Caco-2 (cell line): Measurements from ENCODE around the gene TEPSIN. TPM values are rescaled to one million over a fixed set of nuclear protein-coding genes. Genes with fewer than 3 reads are reported as not detected.

Experiments used
- BruUV-seq: library from RNA; stranded (reverse); fragments of 400-500 nt; replicated peaks from 2 replicates; lab custom pipeline; 2021; lab: Mats Ljungman, UMichigan
- CTCF ChIA-PET: fragments of 300-600 bp; sonication (Branson Sonifier 250); formaldehyde crosslinking; loops from one replicate; lab custom pipeline; 2022; ENCODE audit warnings: antibody characterized with exemption; lab: Charles Lee
- POLR2A ChIA-PET: fragments of 300-600 bp; sonication (Branson Sonifier 250); formaldehyde crosslinking; loops from one replicate; lab custom pipeline; 2022; ENCODE audit warnings: antibody characterized with exemption; lab: Charles Lee
- DNase-seq, 2 experiments: peaks; one replicate each; pipeline versions ENCODE4 v3.0.0 to v3.0.0-alpha.2; 2020 to 2022
- H3K27me3 ChIP-seq: replicated peaks from 2 replicates; pipeline ENCODE4 v1.6.0; 2011; ENCODE audit warnings: low read length; ENCODE audit not compliant: control insufficient read depth, insufficient read depth
- H3K36me3 ChIP-seq: 2 replicates; pipeline ENCODE4 v1.5.1; 2011; ENCODE audit warnings: low read length; ENCODE audit not compliant: control insufficient read depth, insufficient read depth
- H3K4me1 ChIP-seq: fragments of 250-450 bp; sonication (Bioruptor Pico); 2 replicates; pipeline ENCODE4 v1.5.1; 2020; ENCODE audit warnings: mild to moderate bottlenecking
- H3K4me3 ChIP-seq: 2 replicates; pipeline ENCODE4 v1.5.1; 2011; ENCODE audit warnings: low read depth, mild to moderate bottlenecking, control low read depth, low read length
- H3K9me3 ChIP-seq: fragments of 250-450 bp; sonication (Bioruptor Pico); 2 replicates; pipeline ENCODE4 v1.5.1; 2020; ENCODE audit warnings: mild to moderate bottlenecking, moderate library complexity
- H3K27ac Mint-ChIP-seq: one replicate; pipeline ENCODE4 v1.8.0; 2022; ENCODE audit warnings: mixed read lengths; ENCODE audit not compliant: unreplicated experiment
- H3K27me3 Mint-ChIP-seq: one replicate; pipeline ENCODE4 v1.8.0; 2022; ENCODE audit warnings: mixed read lengths; ENCODE audit not compliant: insufficient read depth, unreplicated experiment
- H3K36me3 Mint-ChIP-seq: one replicate; pipeline ENCODE4 v1.8.0; 2022; ENCODE audit warnings: mild to moderate bottlenecking, mixed read lengths; ENCODE audit not compliant: insufficient read depth, unreplicated experiment
- H3K4me1 Mint-ChIP-seq: one replicate; pipeline ENCODE4 v1.8.0; 2022; ENCODE audit warnings: low read depth, mixed read lengths; ENCODE audit not compliant: unreplicated experiment
- H3K4me3 Mint-ChIP-seq: one replicate; pipeline ENCODE4 v1.8.0; 2022; ENCODE audit warnings: mild to moderate bottlenecking, moderate library complexity, mixed read lengths; ENCODE audit not compliant: unreplicated experiment
- H3K9me3 Mint-ChIP-seq: one replicate; pipeline ENCODE4 v1.8.0; 2022; ENCODE audit warnings: mixed read lengths; ENCODE audit not compliant: unreplicated experiment
- intact Hi-C: fragments of 100-400 bp; cut with micrococcal nuclease; formaldehyde crosslinking; loops from one replicate; pipeline ENCODE4 v1.10.0; 2022; ENCODE audit not compliant: unreplicated experiment
- total RNA-seq: library from RNA; stranded (reverse); gene quantifications from 2 replicates; pipeline ENCODE4 v1.2.3, GENCODE V29; 2022
- TF ChIP-seq, protein P1 (sequence below), 2 experiments: fragments of 200-600 bp in 1 of 2; IDR thresholded peaks; 1 replicate in 1 of 2; 2 replicates in 1 of 2; pipeline versions ENCODE4 v1.5.1 to v1.8.0; 2011 to 2022; ENCODE audit warnings: antibody characterized with exemption in 1 of 2, control low read depth in 1 of 2, inconsistent platforms in 1 of 2, low read depth in 1 of 2, low read length in 1 of 2, mild to moderate bottlenecking in 1 of 2, moderate library complexity in 1 of 2; ENCODE audit not compliant: insufficient read depth in 1 of 2, severe bottlenecking in 1 of 2, unreplicated experiment in 1 of 2

The TEPSIN gene
- total RNA-seq, 1 experiment from 2014 or later, result 40.3 TPM

- Histone ChIP-seq H3K4me1 (no peaks in the 10 kb centered on the region), H3K9me3 (no peaks in the 10 kb centered on the region), H3K36me3 (no peaks in the 10 kb centered on the region), H3K27me3 (no peaks in the 10 kb centered on the region), H3K4me3 (no peak overlapping the region)
- H3K4me3 Mint-ChIP-seq, result no peak overlapping the region
- H3K4me1 Mint-ChIP-seq, result no peaks in the 10 kb centered on the region
- TF ChIP-seq, protein P1, sequence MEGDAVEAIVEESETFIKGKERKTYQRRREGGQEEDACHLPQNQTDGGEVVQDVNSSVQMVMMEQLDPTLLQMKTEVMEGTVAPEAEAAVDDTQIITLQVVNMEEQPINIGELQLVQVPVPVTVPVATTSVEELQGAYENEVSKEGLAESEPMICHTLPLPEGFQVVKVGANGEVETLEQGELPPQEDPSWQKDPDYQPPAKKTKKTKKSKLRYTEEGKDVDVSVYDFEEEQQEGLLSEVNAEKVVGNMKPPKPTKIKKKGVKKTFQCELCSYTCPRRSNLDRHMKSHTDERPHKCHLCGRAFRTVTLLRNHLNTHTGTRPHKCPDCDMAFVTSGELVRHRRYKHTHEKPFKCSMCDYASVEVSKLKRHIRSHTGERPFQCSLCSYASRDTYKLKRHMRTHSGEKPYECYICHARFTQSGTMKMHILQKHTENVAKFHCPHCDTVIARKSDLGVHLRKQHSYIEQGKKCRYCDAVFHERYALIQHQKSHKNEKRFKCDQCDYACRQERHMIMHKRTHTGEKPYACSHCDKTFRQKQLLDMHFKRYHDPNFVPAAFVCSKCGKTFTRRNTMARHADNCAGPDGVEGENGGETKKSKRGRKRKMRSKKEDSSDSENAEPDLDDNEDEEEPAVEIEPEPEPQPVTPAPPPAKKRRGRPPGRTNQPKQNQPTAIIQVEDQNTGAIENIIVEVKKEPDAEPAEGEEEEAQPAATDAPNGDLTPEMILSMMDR (IDR thresholded peaks at IDR 0.05; ENCODE audit: insufficient read depth in 1 of 2, low read depth in 1 of 2, low read length in 1 of 2, severe bottlenecking in 1 of 2, unreplicated experiment in 1 of 2), result no peak
- no peaks in the 10 kb centered on the region for H3K27me3 Mint-ChIP-seq
- intact Hi-C loops, result no loop called here
- no TSS peak for BruUV-seq
- POLR2A ChIA-PET, result no interaction called here
- no peak overlapping the region for H3K27ac Mint-ChIP-seq
- no peak for DNase-seq
- H3K36me3 Mint-ChIP-seq, result peaks cover 6% of the 10 kb centered on the region
- CTCF ChIA-PET, result no interaction called here
- no peaks in the 10 kb centered on the region for H3K9me3 Mint-ChIP-seq
Measured at GRCh38 chr17:81196505-81197408, 42.1 kb downstream of the TEPSIN start.

DNA sequence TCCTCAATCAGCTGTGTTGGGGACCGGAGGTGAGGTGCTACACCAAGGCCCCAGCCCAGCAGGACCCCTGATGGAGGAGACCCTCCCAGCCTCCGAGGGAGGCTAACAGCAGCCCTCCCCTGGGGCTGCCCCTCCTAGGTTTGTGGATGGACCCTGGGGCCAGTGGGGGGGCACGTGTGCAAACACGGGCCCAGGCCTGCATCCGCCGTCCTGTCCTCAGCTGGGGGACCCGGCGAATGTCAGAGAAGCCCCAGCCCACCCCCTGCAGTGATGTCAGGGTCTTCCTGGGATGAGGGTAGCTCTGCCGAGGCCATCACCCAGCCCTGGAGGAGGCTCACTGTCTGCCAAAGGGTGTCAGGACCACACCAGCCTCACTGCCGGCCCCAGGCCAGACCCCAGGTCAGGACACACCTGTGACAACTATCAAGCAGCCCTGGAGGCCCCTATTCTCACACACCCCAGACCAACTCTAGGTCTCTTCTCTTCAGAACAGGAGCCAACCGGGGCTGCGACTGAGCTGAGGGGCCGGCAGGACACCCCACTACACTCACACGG, 42.8 kb downstream of the TEPSIN start:
- CTCF ChIA-PET, result no interaction called here
- H3K4me3 ChIP-seq, result no peak overlapping the region
- no TSS peak for BruUV-seq
- Mint-ChIP-seq H3K36me3 (peaks cover 6% of the 10 kb centered on the region), H3K4me3 (no peak overlapping the region), H3K27me3 (no peaks in the 10 kb centered on the region), H3K27ac (no peak overlapping the region), H3K4me1 (no peaks in the 10 kb centered on the region), H3K9me3 (no peaks in the 10 kb centered on the region)
- no peaks in the 10 kb centered on the region for H3K27me3 ChIP-seq
- H3K36me3 ChIP-seq, result no peaks in the 10 kb centered on the region
- TF ChIP-seq, protein P1 (IDR thresholded peaks at IDR 0.05; ENCODE audit: insufficient read depth in 1 of 2, low read depth in 1 of 2, low read length in 1 of 2, severe bottlenecking in 1 of 2, unreplicated experiment in 1 of 2), result no peak
- intact Hi-C loops, result no loop called here
- POLR2A ChIA-PET, result no interaction called here
- DNase-seq, result no peak
- H3K4me1 ChIP-seq, result no peaks in the 10 kb centered on the region
- no peaks in the 10 kb centered on the region for H3K9me3 ChIP-seq

DNA sequence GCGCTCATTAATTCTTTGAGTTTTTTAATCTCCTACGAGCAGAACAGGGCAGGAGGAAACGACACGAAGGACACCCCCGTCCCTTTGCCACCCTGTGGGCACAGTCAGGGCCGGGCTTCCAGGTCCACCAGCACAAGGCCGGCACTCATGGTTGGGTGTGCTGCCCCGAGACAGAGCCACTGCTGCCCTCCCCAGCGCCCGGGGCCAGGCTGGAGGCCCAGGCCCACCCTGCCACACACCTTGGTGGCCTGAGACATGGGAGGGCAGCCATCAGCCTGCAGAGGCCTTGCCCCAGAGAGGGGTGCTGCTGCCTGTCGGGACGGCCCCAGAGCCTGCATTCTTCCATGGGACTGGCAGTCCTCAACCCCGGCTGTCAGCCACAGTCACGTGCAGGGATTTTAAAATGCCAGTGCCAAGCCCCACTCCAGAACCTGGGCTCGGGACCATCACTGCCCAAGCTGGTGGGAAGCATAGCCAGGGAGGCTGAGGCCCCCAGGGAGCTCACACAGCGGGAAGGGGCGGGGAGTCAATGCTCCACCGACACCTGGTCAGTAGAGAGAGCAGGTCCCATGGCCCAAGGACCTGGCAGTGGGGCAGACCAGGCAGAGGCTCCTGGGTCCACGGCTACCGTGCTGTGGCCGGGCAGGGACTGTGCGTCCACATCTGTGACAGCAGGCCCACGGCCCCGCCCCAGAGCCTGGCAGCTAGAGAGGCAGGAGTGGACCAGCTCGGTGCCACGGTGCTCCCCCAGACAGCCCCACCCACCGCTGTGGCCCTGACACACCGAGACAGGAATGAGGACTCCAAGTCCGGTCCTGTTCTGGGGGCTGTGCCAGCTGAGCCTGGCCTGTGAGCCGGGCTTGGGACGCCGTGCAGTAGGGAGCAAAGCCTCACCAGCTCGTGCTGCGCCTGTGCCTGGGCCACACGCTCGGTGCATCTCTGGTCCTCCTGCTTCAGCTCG, 43.6 kb downstream of the TEPSIN start:
- Mint-ChIP-seq H3K27me3 (no peaks in the 10 kb centered on the region), H3K4me1 (no peaks in the 10 kb centered on the region), H3K4me3 (no peak overlapping the region), H3K36me3 (peaks cover 6% of the 10 kb centered on the region), H3K9me3 (no peaks in the 10 kb centered on the region), H3K27ac (no peak overlapping the region)
- ChIA-PET POLR2A (no interaction called here), CTCF (no interaction called here)
- no peaks in the 10 kb centered on the region for H3K27me3 ChIP-seq
- H3K4me1 ChIP-seq, result no peaks in the 10 kb centered on the region
- no TSS peak for BruUV-seq
- H3K9me3 ChIP-seq, result no peaks in the 10 kb centered on the region
- H3K4me3 ChIP-seq, result no peak overlapping the region
- no peaks in the 10 kb centered on the region; the same call in 1 of the 2 replicates for H3K36me3 ChIP-seq
- TF ChIP-seq, protein P1 (IDR thresholded peaks at IDR 0.05; ENCODE audit: insufficient read depth in 1 of 2, low read depth in 1 of 2, low read length in 1 of 2, severe bottlenecking in 1 of 2, unreplicated experiment in 1 of 2), result no peak
- no peak for DNase-seq
- intact Hi-C loops, result no loop called here
